A673 (cell line): ENCODE results near the gene CFAP100. TPM values are rescaled to one million over a fixed set of nuclear protein-coding genes. Genes with fewer than 3 reads are reported as not detected.

Experiments used
- BruUV-seq: library from RNA; stranded (reverse); fragments of 400-500 nt; replicated peaks from 2 replicates; lab custom pipeline; 2021; lab: Mats Ljungman, UMichigan
- CTCF ChIA-PET: fragments of 300-600 bp; sonication (Branson Sonifier 250); formaldehyde crosslinking; loops from one replicate; lab custom pipeline; 2022; ENCODE audit warnings: antibody characterized with exemption; lab: Charles Lee
- POLR2A ChIA-PET: fragments of 300-600 bp; sonication (Branson Sonifier 250); formaldehyde crosslinking; loops from one replicate; lab custom pipeline; 2022; ENCODE audit warnings: antibody characterized with exemption; ENCODE audit not compliant: low non-redundant PET; lab: Charles Lee
- DNase-seq: peaks from one replicate; pipeline ENCODE4 v3.0.0-alpha.2; 2015; ENCODE audit warnings: low spot score
- H3K27ac ChIP-seq: fragments of 200-600 bp; sonication (generic); 2 replicates; pipeline ENCODE4 v1.5.1; 2016; ENCODE audit warnings: mixed run types, low read depth, mild to moderate bottlenecking, mixed read lengths, antibody characterized with exemption, low read length; ENCODE audit not compliant: poor library complexity, severe bottlenecking
- H3K27me3 ChIP-seq: fragments of 200-600 bp; sonication (generic); replicated peaks from 2 replicates; pipeline ENCODE4 v1.6.1; 2017; ENCODE audit warnings: mixed run types, low read depth, mild to moderate bottlenecking, mixed read lengths, antibody characterized with exemption, low read length; ENCODE audit not compliant: insufficient read depth, poor library complexity
- H3K36me3 ChIP-seq: fragments of 200-600 bp; sonication (generic); 2 replicates; pipeline ENCODE4 v1.6.1; 2016; ENCODE audit warnings: mixed run types, mild to moderate bottlenecking, mixed read lengths, antibody characterized with exemption, low read length; ENCODE audit not compliant: insufficient read depth, poor library complexity, severe bottlenecking
- H3K4me1 ChIP-seq: fragments of 200-600 bp; sonication (generic); 2 replicates; pipeline ENCODE4 v1.6.1; 2017; ENCODE audit warnings: mixed run types, mild to moderate bottlenecking, mixed read lengths, antibody characterized with exemption, low read length; ENCODE audit not compliant: insufficient read depth, poor library complexity, severe bottlenecking
- H3K4me3 ChIP-seq: fragments of 200-600 bp; sonication (generic); 2 replicates; pipeline ENCODE4 v1.5.1; 2016; ENCODE audit warnings: low read depth, mixed run types, mild to moderate bottlenecking, mixed read lengths, low read length; ENCODE audit not compliant: poor library complexity, severe bottlenecking
- H3K9me3 ChIP-seq: fragments of 200-600 bp; sonication (generic); 2 replicates; pipeline ENCODE4 v1.6.1; 2016; ENCODE audit warnings: mixed run types, low read depth, mild to moderate bottlenecking, mixed read lengths, antibody characterized with exemption, low read length; ENCODE audit not compliant: poor library complexity, severe bottlenecking
- EZH2 ChIP-seq: fragments of 200-600 bp; sonication (generic); IDR thresholded peaks from 2 replicates; pipeline ENCODE4 v1.6.1; 2017; ENCODE audit warnings: borderline replicate concordance, low read depth, mild to moderate bottlenecking, mixed read lengths, antibody characterized with exemption, low read length; ENCODE audit not compliant: poor library complexity, severe bottlenecking
- intact Hi-C: fragments of 100-400 bp; cut with micrococcal nuclease; formaldehyde crosslinking; loops from one replicate; pipeline ENCODE4 v1.10.0; 2022; ENCODE audit not compliant: unreplicated experiment
- total RNA-seq: library from RNA; stranded (reverse); gene quantifications from 2 replicates; pipeline ENCODE4 v1.2.3, GENCODE V29; 2021
- TF ChIP-seq, protein P1 (sequence below): fragments of 300-800, 200-600 bp; sonication (generic); conservative IDR thresholded peaks from 2 replicates; pipeline ENCODE4 v1.5.1; 2017; ENCODE audit warnings: low read depth, mild to moderate bottlenecking, antibody characterized with exemption, low read length, moderate library complexity, mixed read lengths

The CFAP100 gene
- total RNA-seq, 1 experiment from 2014 or later = not detected

DNA sequence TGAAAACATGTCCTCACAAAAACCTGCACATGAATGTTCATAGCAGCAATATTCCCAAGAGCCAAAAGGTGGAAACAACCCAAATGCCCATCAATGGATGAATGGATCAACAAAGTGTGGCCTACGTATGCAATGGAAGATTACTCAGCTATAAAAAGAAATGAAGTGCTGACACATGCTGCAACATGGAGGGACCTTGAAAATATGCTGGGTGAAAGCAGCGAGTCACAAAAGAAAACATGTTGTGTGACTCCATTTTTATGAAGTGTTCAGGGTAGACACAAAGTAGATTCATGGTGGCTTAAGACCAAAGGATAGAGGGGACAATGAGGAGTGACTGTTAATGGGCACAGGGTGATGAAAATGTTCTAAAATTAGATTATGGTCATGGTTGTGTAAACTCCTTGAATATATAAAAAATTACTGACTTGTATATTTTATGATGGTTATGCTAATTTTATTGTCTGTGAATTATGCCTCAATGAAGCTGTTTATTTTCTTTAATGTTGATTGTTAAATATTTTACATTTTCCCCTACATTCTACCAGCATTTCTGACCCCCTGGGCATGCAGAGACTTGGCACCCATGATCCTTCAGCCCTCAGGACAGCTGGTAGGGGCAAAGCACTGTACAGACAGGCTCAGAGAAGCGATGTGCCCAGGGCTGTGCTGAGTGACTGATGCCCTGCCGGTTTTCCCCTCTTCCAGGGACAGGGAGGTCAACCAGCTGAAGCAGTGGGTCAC, 37.8 kb downstream of the CFAP100 start:
- CTCF ChIA-PET = no interaction called here
- DNase-seq = no peak
- peaks cover 11% of the 10 kb centered on the region for H3K4me1 ChIP-seq
- POLR2A ChIA-PET = no interaction called here
- H3K4me3 ChIP-seq = no peak overlapping the region
- no peak overlapping the region for H3K27ac ChIP-seq
- no TSS peak for BruUV-seq
- H3K9me3 ChIP-seq = no peaks in the 10 kb centered on the region
- no peaks in the 10 kb centered on the region for H3K27me3 ChIP-seq
- intact Hi-C loops = no loop called here
- no peak for TF ChIP-seq EZH2
- TF ChIP-seq, protein P1, sequence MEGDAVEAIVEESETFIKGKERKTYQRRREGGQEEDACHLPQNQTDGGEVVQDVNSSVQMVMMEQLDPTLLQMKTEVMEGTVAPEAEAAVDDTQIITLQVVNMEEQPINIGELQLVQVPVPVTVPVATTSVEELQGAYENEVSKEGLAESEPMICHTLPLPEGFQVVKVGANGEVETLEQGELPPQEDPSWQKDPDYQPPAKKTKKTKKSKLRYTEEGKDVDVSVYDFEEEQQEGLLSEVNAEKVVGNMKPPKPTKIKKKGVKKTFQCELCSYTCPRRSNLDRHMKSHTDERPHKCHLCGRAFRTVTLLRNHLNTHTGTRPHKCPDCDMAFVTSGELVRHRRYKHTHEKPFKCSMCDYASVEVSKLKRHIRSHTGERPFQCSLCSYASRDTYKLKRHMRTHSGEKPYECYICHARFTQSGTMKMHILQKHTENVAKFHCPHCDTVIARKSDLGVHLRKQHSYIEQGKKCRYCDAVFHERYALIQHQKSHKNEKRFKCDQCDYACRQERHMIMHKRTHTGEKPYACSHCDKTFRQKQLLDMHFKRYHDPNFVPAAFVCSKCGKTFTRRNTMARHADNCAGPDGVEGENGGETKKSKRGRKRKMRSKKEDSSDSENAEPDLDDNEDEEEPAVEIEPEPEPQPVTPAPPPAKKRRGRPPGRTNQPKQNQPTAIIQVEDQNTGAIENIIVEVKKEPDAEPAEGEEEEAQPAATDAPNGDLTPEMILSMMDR = no peak
- H3K36me3 ChIP-seq = peaks cover 14% of the 10 kb centered on the region

DNA sequence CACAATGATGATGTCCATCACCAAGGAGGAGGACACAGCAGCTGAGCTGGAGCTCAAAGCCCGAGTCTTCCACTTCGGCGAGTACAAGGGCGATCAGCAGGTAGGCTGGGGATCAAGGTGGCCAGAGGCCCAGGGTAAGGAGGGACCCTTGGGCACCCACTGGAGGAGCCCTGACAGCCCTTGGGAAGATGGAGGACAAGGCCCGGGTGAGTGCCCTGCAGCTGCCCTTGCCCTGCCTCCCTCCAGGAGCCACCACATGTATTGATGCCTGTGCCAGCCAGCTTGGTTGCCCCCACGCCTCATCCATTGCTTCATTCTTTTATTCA, 38.4 kb downstream of the CFAP100 start:
- ChIA-PET POLR2A (no interaction called here), CTCF (no interaction called here)
- Histone ChIP-seq H3K9me3 (no peaks in the 10 kb centered on the region), H3K36me3 (peaks cover 19% of the 10 kb centered on the region), H3K4me3 (no peak overlapping the region), H3K4me1 (peaks cover 11% of the 10 kb centered on the region), H3K27ac (no peak overlapping the region), H3K27me3 (no peaks in the 10 kb centered on the region)
- intact Hi-C loops = no loop called here
- BruUV-seq = no TSS peak
- TF ChIP-seq EZH2 = no peak
- TF ChIP-seq, protein P1 = no peak
- DNase-seq = no peak

DNA sequence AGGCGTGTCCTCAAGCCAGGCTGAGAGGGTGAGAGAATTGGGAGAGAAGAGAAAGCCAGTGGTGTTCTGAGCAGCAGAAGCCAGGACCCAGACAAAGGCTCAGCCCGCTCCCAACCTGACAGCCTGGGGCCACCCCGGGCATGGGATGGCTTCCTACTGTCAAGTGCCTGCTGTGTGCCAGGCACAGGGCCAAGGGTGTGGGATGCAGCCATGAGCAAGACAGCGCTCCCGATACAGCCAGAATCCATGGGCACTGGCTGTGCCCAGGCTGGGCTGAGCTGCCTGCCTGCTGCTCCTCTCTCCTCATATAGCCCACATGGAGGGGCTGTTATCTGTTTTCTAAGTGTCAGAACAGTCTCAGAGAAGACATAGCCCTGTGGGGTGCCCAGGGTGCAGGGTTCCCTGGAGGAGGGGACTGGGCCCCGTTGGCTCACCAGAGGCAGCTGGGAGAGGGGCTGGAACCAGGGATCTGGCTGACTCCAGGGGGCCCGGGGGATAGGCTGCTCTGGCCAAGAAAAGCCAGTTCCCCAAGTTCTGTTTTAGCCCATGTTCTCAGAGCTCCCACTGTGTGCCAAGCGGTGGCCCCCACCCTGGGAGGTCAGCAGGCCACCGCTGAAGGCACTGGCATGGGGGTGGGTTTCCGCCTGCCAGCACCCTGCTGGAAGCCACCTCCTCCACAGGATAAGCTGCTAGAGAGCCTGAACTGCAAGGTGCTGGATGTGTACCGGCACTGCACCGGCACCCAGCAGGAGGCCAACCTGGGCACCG, 39.0 kb downstream of the CFAP100 start:
- no peak overlapping the region for H3K4me3 ChIP-seq
- H3K27ac ChIP-seq = peak overlapping the region; percentile 30

More for the DNA sequence above, 39.0 kb downstream of the CFAP100 start:
- intact Hi-C loops = no loop called here
- ChIA-PET POLR2A (no interaction called here), CTCF (no interaction called here)
- peak; percentile 43 for DNase-seq
- H3K36me3 ChIP-seq = peaks cover 25% of the 10 kb centered on the region
- H3K4me1 ChIP-seq = peaks cover 11% of the 10 kb centered on the region
- no peaks in the 10 kb centered on the region for H3K27me3 ChIP-seq
- H3K9me3 ChIP-seq = no peaks in the 10 kb centered on the region
- BruUV-seq = no TSS peak
- TF ChIP-seq, protein P1 = no peak
- TF ChIP-seq EZH2 = no peak
